ENCODE data around the gene SOX1. TPM values are rescaled to one million over a fixed set of nuclear protein-coding genes. Genes with fewer than 3 reads are reported as not detected.

The SOX1 gene
- total RNA-seq, 1 donor from 2014 or later: not detected

GRCh38 chr13:112069061-112069844 is 2.3 kb downstream of the SOX1 start:
- Histone ChIP-seq H3K4me1 (peaks cover 43% of the 10 kb centered on the region), H3K9me3 (replicated peaks) (no peaks in the 10 kb centered on the region), H3K27ac (replicated peaks) (no peak overlapping the region), H3K4me3 (no peak overlapping the region), H3K36me3 (no peaks in the 10 kb centered on the region), H3K27me3 (ENCODE audit: low read depth) (peaks cover 95% of the 10 kb centered on the region)
- no peak for DNase-seq
- intact Hi-C loops (cut with micrococcal nuclease): no loop called here
- TF ChIP-seq CTCF (IDR thresholded peaks at IDR 0.05; ENCODE audit: borderline replicate concordance): no peak

- DNase-seq: no peak
- peaks cover 45% of the 10 kb centered on the region for H3K4me1 ChIP-seq
Measured at GRCh38 chr13:112069845-112070251, 2.9 kb downstream of the SOX1 start.

GRCh38 chr13:112071102-112071722 is 4.3 kb downstream of the SOX1 start:
- Histone ChIP-seq H3K27ac (replicated peaks) (no peak overlapping the region), H3K27me3 (ENCODE audit: low read depth) (peaks cover 95% of the 10 kb centered on the region), H3K36me3 (no peaks in the 10 kb centered on the region), H3K4me3 (no peak overlapping the region), H3K9me3 (replicated peaks) (no peaks in the 10 kb centered on the region), H3K4me1 (peaks cover 41% of the 10 kb centered on the region)
- intact Hi-C loops (cut with micrococcal nuclease): no loop called here
- DNase-seq: no peak
- TF ChIP-seq CTCF (IDR thresholded peaks at IDR 0.05; ENCODE audit: borderline replicate concordance): no peak

More at GRCh38 chr13:112069845-112070251, 2.9 kb downstream of the SOX1 start:
- intact Hi-C loops (cut with micrococcal nuclease): no loop called here
- Histone ChIP-seq H3K36me3 (no peaks in the 10 kb centered on the region), H3K27ac (replicated peaks) (no peak overlapping the region), H3K27me3 (ENCODE audit: low read depth) (peaks cover 95% of the 10 kb centered on the region), H3K9me3 (replicated peaks) (no peaks in the 10 kb centered on the region), H3K4me3 (no peak overlapping the region)
- TF ChIP-seq CTCF (IDR thresholded peaks at IDR 0.05; ENCODE audit: borderline replicate concordance): no peak

- H3K9me3 ChIP-seq (replicated peaks): no peaks in the 10 kb centered on the region
- TF ChIP-seq CTCF (IDR thresholded peaks at IDR 0.05; ENCODE audit: borderline replicate concordance): no peak
- peak overlapping the region; percentile 45 for H3K4me3 ChIP-seq
- no peak overlapping the region for H3K27ac ChIP-seq (replicated peaks)
- intact Hi-C loops (cut with micrococcal nuclease): no loop called here
- no peak for DNase-seq
- peaks cover 36% of the 10 kb centered on the region for H3K4me1 ChIP-seq
- H3K36me3 ChIP-seq: no peaks in the 10 kb centered on the region
- peaks cover 95% of the 10 kb centered on the region for H3K27me3 ChIP-seq (ENCODE audit: low read depth)
Measured at GRCh38 chr13:112071723-112072533, 5.0 kb downstream of the SOX1 start.

GRCh38 chr13:112072534-112073244 is 5.7 kb downstream of the SOX1 start:
- peak overlapping the region; percentile 45 for H3K4me3 ChIP-seq
- intact Hi-C loops (cut with micrococcal nuclease): no loop called here
- H3K9me3 ChIP-seq (replicated peaks): no peaks in the 10 kb centered on the region
- peaks cover 95% of the 10 kb centered on the region for H3K27me3 ChIP-seq (ENCODE audit: low read depth)
- H3K27ac ChIP-seq (replicated peaks): no peak overlapping the region
- H3K36me3 ChIP-seq: no peaks in the 10 kb centered on the region
- H3K4me1 ChIP-seq: peaks cover 30% of the 10 kb centered on the region
- no peak for TF ChIP-seq CTCF (IDR thresholded peaks at IDR 0.05; ENCODE audit: borderline replicate concordance)
- DNase-seq: no peak
